HG03066 (cell line): Measurements from ENCODE around the gene ZBTB38.
A peak's percentile ranks its signal among the peaks of the same experiment; 100 is the strongest.

Experiments used
- ATAC-seq: cut with Tn5 transposase; IDR thresholded peaks from one replicate; pipeline ENCODE4 v1.9.1; 2021; ENCODE audit warnings: low read depth; ENCODE audit not compliant: unreplicated experiment

Gene ZBTB38

GRCh38 chr3:141368062-141368924 is at the start of gene ZBTB38:
TSS of gene ZBTB38 (plus strand) at chr3:141368504. CDS start at chr3:141442389, 73,885 bp downstream.
- ATAC-seq = no peak

DNA sequence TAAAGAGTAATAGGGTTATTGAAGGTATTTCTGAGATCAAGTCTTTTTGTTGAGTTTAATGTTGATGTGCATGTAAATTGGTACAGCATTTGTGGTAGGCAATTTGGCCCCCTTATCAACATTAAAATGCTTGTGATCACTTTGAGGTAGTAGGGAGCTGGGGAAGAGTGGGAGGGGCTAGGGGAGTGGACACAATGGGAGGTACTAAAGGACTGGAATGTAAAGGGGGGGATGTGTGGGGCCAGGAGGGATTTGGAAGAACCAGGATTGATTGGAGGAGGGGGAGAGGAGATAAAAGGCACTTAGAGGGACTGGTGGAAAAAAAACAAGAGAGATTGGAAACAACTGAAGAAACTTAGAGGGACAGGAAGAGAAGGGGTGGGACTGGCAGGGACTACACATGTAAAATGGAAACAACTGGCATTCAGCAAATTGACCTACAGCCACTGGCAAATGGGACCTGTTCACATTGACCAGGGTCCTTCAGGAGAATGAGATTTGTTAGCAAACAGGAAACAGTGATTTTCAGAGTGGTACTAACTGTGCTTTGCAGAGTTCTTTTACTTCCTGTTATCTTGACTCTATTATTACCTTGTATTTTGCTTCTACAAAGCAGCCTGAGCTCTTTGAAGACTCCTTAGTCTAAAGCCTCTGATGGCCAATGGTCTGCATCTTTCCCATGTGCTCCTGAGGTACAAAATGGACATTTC is 47.8 kb upstream of the ZBTB38 start:
- ATAC-seq = no peak

GRCh38 chr3:141321109-141321497 is 47.2 kb upstream of the ZBTB38 start:
- ATAC-seq = no peak

DNA sequence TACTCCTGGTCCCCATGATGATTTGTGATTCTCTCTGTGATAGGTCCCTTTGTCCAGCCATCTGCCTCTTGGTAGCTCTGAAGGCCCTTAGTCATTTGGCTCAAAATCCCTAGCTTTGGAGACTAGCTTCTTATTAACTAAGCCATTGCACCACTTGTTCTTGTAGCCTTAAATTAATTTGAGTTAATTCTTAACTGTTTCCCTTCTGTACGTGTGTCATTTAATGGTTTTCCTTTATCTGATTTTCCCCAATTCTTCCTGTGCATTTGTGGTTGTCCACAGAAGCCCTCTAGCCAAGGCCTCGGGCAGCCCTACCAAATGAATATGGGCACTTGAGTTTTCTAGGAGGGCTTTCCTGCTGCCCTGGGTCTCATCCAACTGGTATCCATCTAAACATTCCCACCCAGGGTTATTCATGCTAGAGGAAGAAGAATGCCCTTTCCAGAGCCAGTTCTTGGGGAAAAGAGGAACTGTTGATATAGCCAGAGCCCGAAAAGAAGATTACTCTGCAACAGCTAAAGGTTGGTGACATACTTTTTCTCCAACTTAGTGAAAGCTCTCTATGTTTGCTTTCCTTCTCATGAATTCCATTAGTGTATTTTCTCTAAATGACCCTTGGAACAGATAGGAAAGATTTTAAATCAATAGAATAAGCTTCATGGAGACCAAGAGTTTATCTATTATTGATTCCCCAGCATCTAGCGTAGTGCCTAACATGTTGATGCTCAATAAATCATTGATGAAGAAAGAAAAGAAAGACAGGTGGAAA is 44.2 kb upstream of the ZBTB38 start:
- no peak for ATAC-seq

DNA sequence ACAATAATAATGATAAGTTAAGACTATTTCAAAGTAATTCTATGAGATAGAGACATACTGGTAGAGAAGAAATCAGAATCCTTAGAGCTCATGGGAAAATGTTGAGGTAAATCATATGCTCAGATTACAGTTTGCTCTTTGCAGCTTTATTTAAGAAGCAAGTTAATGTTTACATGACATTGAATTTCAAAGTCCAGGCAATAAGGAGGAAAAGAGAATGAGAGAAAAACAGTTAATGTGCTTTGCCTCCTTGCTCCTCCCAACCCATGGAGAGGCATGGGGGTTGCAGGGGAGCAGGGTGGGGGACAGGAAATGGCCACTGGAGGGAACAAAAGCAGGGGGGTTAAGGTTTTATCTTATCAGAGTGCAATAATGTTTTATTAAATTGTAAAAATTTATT is 42.2 kb upstream of the ZBTB38 start:
- ATAC-seq = no peak

- ATAC-seq = no peak
Measured at GRCh38 chr3:141326626-141327025, 41.7 kb upstream of the ZBTB38 start.

DNA sequence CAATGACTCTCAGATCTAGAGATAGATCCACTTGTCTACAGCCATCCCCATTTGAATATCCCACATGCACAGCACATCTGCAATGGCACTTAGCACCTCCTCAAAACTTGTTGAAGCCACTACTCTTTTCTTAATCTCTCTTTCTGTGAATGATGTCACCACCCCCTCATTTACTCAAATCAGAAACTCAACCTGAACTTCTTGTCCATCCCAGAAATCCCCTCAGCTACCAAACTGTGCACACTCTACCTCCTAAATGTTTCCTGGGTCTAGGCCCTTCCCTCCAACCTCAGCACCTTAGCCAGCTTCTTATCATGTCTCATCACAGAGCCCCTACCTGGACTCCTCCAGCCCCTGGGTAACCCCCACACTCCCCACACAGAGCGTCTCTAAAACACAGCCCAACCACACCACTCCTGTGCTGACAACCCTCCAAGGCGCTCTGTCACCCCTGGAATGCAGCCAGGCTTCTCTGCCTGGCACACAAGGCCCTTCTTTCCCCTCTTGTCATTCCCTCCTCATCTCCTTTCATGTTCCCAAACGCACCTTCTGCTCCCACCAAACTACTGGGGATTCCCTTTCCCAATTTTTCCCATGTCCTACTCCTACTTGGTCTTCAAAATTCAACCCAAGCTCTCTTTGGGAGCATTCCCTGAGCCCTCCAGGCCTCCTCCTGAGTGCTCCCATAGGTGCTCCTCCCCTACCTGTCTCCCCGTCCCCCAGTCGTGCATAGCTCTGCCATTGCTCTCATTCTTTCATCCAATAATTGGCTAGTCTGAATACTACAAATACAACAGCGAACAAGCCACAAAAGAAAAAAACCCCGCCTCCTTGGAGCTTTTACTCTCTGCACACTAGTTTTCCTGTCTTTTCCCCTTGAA is 39.8 kb upstream of the ZBTB38 start:
- no peak for ATAC-seq

DNA sequence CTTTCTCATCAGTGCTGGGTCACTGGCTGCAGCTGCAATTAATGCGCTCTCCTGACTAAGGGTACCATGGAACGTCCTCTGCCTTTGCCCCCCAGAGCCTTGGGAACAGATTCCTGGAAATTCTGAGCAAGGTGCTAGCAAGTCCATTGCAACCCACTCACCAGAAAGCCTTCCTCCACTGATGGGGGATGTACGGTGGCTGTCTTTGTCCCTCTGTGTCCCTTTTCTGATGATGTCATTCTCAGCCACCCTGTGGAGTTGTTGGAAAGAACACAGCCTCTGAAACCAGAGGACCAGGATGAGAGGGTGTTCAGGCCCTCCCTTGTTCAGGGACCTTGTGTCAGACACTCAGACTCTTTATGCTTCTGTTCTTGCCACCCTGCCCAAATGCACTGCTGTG is 38.1 kb upstream of the ZBTB38 start:
- ATAC-seq = no peak

DNA sequence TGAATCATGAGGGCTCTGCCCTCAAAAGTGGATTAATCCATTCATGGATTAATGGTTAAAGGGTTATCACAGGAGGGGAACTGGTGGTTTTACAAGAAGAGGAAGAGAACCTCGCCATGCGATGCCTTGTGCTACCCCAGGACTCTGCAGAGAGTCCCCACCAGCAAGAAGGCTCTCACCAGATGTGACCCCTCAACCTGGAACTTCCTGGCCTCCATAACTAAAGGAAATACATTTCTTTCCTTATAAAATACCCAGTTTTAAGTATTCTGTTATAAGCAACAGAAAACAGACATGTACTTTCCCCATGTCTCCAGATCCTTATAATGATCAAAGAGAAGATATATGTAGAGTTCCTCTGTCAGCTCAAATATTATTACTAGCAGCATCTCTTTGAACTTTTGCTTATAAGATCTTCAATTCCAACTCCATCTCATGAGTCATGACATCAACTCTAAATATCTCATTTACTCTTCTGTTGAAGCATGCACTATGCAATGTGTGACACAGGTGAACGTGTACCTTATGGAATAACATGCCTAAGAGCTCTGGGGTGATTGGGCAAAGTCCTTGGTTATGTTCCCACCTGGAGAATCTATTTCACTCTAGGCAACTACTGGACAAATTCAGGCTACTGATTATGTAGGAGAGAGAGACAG is 37.5 kb upstream of the ZBTB38 start:
- no peak for ATAC-seq

- ATAC-seq = peak; percentile 38
Measured at GRCh38 chr3:141331377-141332318, 36.7 kb upstream of the ZBTB38 start.

GRCh38 chr3:141332416-141332815 is 35.9 kb upstream of the ZBTB38 start:
- no peak for ATAC-seq

DNA sequence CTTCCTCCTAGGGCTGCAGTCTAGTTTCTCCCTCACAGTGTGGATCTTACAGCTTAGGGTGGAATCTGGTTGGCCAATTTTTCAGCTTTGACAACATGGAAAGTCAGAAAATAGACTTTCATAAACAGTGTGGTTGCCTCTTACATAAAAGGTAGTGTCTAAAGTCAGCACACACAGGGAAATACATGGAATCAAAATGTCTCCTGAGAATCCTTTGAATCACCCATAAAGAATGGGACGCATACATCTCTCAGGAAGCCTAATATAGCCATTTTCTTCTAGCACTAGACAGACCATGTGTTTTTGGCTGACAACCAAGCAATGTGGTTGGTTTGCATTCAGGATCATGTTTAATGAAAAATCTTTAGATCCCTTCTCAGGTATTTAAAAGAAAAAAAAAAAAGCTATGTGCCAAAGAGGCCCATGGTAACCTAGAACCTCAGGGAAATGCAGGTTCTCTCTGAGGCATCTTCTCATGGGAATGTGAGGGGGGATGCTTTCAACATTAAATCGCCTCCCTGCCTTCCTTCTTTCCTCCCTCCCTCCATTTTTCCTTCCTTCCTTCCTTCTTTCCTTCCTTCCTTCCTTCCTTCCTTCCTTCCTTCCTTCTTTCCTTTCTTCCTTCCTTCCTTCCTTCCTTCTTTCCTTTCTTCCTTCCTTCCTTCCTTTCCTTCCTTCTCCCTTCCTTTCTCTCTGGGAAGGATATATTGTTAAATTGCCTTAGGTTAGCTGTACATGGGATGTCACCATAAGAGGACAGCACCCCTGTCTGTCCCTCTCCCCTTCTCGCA is 34.3 kb upstream of the ZBTB38 start:
- no peak for ATAC-seq

GRCh38 chr3:141334627-141335250 is 33.6 kb upstream of the ZBTB38 start:
- ATAC-seq = no peak

DNA sequence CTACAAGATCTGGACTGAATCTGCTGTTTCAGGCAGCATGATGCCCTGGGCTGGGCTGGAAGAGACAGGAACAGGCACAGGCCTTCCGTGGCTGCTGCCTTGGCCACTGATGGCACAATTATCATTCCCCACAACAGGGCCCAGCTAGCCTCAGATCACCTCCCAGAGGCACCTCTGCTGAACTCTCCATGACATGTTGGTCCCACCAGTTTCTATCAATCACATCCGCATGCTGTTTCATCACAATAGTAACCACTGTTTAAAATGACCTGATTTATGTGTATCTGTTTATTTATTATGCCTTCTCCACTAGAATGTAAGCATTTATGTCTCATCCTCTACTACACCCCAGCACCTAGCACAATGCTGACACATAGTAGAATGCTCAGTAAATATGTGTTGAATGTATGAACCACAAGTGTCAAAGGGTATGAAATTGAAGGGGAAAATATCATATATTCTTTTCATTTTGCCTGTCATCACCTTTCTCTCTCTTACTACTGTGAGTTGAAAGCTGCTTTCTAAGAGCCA is 32.7 kb upstream of the ZBTB38 start:
- ATAC-seq = no peak

DNA sequence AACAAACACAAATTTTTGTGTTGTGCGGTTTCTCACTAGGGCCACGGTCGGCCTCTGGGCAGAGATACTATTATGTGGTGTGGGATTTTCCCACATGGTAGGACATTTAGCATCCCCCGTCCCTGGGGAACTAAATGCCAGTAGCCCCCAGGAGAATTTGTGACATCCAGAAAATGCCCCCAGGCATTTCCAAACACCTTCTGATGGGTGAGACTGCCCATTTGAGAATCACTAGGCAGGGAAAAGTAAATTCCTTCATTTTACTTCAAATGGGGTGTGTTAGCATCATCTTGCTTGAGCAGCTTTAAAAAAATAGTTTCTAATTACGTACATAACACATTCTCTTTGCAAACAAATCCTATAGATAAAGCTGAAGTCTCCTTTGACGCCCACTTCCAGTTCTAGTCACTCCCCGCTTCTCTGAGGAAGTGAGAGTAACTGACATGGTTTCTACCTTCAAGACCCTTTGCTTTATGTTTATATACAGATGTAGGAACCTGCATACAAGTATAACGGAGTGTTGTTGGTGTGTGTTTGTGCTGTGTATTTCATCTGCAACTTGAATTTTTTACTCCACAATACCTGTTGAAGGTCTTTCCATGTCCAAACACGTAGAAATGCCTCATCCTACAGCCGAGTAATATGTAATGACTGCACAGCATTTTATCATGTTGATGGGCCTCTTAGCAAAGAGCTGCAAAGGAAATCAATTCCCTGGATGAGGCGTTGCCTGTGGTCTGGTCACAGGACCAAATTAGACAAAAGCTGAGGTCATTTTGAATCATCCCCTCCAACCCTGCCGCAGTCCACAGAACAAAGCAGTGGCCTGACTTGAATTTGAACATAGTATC is 31.4 kb upstream of the ZBTB38 start:
- ATAC-seq = peak; percentile 94

- ATAC-seq = no peak
Measured at GRCh38 chr3:141337523-141337854, 30.8 kb upstream of the ZBTB38 start.
